Activated CD4-positive, alpha-beta T cell treated with anti-CD3 and anti-CD28 coated beads, Interleukin-2, Interleukin-4, amounts not matched to agents 100 ng/mL and 50 ng/mL, durations not matched to agents 16 hours and 8 hours (primary cell): ENCODE measurements around the gene ONECUT2.

Source experiments
- DNase-seq: peaks from one replicate; pipeline ENCODE4 v3.0.0-alpha.2; 2020; ENCODE audit warnings: low spot score

The ONECUT2 gene

DNA sequence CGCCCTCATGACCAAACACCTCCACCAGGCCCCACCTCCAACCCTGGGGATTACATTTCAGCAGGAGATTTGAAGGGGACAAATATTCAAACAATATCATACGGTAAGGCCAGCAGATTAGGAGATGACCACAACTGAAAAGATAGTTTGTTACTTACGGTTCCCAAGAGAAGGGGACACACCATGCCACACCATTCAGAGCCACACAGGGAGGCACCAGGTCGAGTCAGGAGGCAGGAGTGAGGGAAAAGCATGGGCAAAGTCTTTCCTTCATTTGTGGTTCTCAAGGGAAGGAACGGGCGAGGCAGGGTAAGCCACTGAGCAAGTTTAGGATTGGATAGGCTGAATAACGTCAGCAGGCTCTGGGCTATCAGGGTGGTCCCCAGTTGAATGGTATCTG lies 94.0 kb downstream of the ONECUT2 start:
- no peak for DNase-seq

DNA sequence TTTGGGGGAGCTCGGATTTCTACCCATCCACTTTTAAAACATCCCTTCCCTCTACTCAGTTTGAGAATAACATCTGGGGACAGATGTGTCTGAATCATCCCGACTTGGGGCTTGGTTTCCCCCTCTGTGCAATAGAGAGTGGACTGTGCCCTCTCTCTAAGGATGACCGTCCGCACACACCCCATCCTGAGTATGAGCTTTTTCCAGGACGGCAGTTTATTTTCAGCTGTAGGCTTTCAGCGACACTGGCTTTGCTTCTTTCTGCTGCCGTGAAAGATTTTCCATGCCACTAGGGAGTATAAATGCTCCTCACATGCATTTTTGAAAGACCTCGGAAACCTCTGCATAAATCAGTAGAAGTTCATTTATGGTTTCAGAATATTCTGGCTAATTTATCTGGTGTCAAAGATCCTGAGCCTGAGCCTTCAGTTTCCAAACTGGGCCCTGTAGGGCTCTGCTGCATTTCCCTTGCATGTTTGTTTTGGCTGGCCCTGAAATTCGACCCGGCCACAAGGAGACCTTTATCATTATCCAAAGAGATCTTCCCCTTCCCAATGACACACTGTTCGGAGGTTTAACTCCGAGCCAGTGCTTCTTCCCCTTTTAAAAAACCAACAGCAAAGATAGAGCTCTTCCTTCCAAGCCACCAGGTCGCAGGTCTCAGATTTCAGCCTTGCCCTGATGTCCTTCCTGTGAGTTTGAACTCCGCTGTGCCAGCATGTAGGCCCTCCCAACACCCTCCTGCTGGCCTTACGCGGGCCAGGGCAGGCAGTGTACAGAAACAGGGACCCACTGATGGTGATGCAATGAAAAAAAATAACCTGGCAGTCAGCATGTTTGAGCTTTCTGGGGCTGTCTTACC lies 98.1 kb downstream of the ONECUT2 start:
- DNase-seq: no peak

DNA sequence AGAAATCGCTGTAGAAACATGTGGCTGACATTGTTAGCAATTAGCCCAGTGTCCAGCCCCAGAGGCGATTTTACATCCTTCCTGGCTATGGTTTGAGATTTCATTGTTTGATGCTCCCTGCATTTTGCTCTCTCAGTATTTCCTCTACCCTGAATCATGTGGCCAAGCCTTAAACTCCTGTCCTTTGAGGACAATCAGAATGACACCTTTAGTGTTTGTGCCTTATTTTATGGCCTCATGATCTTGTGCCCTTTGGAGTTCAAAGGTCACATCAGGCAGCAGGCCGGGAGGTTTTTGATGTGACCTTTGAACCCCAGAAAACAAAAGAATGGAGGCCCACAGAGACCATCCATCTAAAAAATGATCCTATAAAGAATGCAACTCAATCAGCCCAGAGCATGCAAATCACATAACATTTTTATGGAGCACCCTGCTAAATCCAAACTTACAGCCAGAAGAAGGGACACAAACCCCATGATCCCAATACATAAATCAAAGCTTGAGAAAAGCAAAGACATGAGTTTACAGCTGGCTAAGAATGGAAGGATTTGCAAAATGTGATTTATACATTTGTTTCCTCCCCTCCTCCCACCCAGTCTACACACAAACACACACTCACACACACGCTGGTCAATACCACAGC lies 98.8 kb downstream of the ONECUT2 start:
- DNase-seq: no peak

DNA sequence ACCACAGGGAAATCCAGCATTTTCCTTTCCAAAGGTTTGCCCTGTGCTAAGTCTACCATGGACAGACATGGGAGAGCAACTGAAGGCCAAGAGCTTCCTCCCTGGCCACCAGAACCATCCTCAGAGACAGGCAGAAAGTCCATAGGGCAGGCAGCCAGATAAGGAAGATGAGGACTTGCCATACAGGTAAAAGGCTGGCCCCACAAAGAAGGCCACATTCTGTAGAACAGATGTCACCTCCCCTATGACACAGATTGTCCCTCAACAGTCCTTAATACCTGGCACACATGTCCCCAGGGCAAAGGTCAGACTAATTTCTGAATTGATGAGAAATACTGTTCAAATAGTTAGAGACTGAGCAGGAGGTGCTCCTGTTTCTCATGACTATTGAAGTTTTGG lies 99.3 kb downstream of the ONECUT2 start:
- no peak for DNase-seq

DNA sequence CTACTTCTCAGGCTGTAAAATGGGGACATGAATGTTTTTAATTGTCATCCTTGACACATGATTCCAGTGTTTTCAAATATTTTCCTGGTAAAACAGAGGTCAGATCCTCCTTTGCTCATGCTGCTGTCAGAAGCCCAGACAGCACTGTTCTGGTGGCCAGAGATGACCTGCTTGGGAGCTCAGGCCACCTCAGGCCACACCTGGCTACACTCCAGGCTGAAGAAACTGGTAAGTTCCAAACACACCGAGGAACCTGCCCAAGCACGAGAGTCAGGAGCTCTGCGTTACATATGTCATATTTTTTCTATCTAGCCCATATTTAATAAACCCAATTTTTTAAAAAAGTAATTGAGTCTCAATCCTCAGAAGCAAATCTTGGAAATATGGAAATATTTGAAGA lies 103.4 kb downstream of the ONECUT2 start:
- DNase-seq: no peak

DNA sequence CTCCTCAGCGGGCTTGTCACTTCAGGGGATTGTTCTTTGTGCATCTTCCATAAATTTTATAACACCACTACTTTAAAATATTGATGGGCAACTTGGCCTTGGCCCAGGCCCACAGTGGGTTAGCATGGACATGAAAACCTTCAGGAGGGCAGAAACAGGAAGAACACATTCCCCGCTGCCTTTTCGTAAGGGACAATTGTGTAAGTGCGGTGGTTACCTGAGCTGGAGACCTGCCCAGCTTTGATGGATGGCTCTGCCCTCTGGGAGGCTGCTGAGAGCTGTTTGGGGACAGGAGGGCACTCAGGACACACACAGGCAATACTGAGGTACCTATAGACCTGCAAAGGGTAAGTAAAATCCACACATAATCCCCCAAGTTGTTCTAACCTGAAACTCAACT lies 104.5 kb downstream of the ONECUT2 start:
- no peak for DNase-seq
